ENCODE data around the gene UBE2D3.
"Not testable (repeated sequence)": the region's sequence is repeated elsewhere in the genome, so short reads cannot be mapped to it uniquely, and the experiment has no call there.

UBE2D3 gene

GRCh38 chr4:102828497-102828808 is 1.1 kb upstream of the UBE2D3 start:
- DNase-seq, result no peak

- peak; percentile 93 to 100 (median 100) for DNase-seq
Measured at GRCh38 chr4:102827674-102828496, 534 bp upstream of the UBE2D3 start.

- no peak for DNase-seq
Measured at GRCh38 chr4:102826105-102826889, 1.1 kb downstream of the UBE2D3 start.

GRCh38 chr4:102825261-102826091 is 1.9 kb downstream of the UBE2D3 start:
- DNase-seq, result peak in 4 of 6 experiments; percentile 9 to 44 (median 30)

GRCh38 chr4:102824398-102824797 is 3.0 kb downstream of the UBE2D3 start:
- DNase-seq, result no peak

- no peak for DNase-seq
Measured at GRCh38 chr4:102823897-102824296, 3.5 kb downstream of the UBE2D3 start.

- DNase-seq, result no peak
Measured at GRCh38 chr4:102823464-102823863, 3.9 kb downstream of the UBE2D3 start.

- peak in 4 of 6 experiments; percentile 2 to 72 (median 68) for DNase-seq
Measured at GRCh38 chr4:102819588-102820365, 7.6 kb downstream of the UBE2D3 start.

- not testable (repeated sequence) for DNase-seq
Measured at GRCh38 chr4:102819100-102819499, 8.3 kb downstream of the UBE2D3 start.

GRCh38 chr4:102817613-102818268 is 9.6 kb downstream of the UBE2D3 start:
- no peak for DNase-seq

- no peak for DNase-seq
Measured at GRCh38 chr4:102817021-102817605, 10.2 kb downstream of the UBE2D3 start.

GRCh38 chr4:102815981-102816380 is 11.4 kb downstream of the UBE2D3 start:
- no peak for DNase-seq

- no peak for DNase-seq
Measured at GRCh38 chr4:102809691-102810090, 17.7 kb downstream of the UBE2D3 start.

- DNase-seq, result peak in 2 of 6 experiments; percentile 24 to 29
Measured at GRCh38 chr4:102809190-102809589, 18.2 kb downstream of the UBE2D3 start.

GRCh38 chr4:102808009-102808408 is 19.3 kb downstream of the UBE2D3 start:
- DNase-seq, result no peak

GRCh38 chr4:102807345-102807744 is 20.0 kb downstream of the UBE2D3 start:
- no peak for DNase-seq

- DNase-seq, result no peak
Measured at GRCh38 chr4:102799816-102800215, 27.5 kb downstream of the UBE2D3 start.

- DNase-seq, result no peak
Measured at GRCh38 chr4:102794999-102795398, 32.4 kb downstream of the UBE2D3 start.

GRCh38 chr4:102792361-102792936 is 34.9 kb downstream of the UBE2D3 start:
- DNase-seq, result no peak

GRCh38 chr4:102791318-102791835 is 36.0 kb downstream of the UBE2D3 start:
- DNase-seq, result no peak

- no peak for DNase-seq
Measured at GRCh38 chr4:102789317-102789717, 38.0 kb downstream of the UBE2D3 start.
